NOMO-1 treated with DMSO at 0.1 percent for 48 hours (cell line): ENCODE measurements around the gene MGST2.

ENCODE experiments used
- DNase-seq: peaks from one replicate; lab custom pipeline; 2025; ENCODE audit not compliant: unreplicated experiment; lab: John Stamatoyannopoulos, UW

The MGST2 gene

DNA sequence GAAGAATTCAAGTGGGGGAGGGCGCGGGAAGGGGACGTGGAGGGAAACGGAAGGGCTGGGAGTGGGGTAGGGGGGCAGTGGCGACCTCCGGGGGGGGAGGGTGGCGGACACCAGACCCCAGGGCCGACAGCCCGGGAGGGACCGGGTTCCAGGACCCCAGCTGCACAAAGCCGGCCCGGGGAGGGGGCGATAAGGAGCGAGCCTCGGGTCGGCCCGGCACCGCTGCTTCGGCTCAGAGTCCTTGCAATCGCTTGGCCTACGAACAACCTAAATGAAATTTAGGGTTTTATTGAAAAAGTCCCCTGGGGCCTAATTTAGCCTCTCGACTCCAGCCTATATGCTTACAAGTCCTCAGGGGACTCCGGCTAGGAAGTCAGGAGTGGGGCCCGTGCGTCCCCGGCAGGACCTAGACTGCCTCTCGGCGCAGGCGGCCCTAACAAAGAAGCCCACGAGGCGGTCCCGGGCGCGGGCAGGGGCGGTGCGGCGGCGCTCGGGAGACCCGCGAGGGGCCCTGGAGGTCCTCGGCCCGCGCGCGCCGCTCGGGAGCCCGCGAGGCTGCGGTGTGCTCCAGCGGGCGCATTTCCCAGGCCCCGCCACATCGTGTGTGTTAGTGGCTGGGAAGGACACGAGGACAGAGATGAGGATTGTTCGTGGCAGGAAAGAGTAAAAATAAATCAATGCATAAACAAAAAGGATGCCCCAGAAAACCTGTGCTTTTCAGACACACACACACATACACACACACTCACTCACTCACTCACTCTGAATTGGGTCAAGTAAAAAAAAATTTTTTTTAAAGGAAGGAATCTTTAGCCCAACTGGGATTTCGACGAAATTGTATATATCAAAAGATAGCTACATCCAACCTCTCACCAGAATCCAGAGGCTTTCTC, 70.0 kb downstream of the MGST2 start:
- DNase-seq, result no peak

DNA sequence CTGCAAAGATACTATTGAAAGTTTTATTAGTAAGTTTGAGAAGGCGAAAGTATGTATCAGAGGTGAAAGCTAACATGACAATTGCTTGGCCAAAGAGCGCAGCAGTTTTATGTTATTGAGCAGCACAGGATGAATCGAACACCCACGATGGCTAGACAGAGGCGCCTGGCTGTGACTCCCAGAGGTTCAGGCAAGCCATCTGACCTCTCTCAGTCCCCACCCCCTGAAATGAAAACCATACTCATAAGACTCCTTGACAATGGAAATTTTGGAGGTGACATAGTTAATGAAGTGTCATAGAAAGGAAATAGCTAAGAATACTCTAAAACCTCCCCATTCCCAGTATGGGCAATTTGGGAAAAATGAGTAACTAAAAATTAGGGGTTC, 70.6 kb downstream of the MGST2 start:
- DNase-seq, result no peak

DNA sequence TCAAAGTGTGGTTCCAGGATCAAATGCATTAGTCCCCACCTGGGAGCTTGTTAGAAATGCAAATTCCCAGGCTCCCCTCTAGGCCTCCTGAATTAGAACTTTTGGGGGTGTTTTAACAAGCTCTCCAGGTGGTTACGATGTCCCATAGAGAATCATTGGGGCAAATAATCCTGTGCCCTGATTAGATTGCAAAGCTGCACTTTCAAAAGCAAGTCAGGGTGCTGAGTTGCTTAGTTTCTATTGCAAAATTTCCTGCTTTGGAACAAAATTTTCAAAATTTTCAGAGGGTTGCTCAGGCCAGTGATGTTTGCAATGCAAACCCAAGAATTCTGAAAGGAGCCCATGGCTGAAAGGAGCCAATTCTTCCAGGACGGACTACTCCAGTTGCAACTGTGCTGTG, 71.0 kb downstream of the MGST2 start:
- DNase-seq, result no peak

DNA sequence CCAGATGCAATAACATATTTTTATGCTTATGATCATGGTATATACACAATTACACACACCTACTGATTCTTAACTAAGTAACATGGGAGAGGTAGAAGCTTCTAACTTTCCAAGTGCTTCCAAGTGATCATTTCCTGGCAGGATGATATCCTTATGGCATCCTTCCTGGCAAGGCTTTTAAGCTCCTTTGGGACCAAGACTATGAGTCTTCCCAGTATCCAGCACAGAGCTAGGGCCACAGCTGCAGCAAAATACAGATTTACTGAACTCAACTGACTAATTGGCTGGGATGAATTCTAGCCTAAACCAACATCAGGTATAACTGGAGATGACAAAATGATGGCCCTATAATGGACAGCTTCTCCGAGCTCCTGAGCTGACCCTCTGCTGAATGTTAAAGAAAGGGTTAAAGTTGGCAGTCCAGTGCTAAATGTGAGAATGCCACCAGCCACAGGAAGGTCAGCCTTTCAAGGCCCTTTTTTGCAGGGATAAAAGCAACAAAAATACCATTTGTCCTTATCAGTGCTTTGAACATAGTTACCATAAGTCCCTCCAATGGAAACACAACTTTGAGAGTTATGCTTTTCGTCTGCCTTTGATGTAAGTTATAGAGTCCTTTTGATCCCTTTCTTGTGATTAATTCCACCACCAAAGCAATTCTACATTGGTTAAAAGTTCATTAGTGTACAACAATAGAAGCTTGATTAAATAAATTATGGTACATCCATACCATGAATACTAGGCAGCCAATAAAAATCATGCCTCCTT, 73.4 kb downstream of the MGST2 start:
- DNase-seq, result no peak

DNA sequence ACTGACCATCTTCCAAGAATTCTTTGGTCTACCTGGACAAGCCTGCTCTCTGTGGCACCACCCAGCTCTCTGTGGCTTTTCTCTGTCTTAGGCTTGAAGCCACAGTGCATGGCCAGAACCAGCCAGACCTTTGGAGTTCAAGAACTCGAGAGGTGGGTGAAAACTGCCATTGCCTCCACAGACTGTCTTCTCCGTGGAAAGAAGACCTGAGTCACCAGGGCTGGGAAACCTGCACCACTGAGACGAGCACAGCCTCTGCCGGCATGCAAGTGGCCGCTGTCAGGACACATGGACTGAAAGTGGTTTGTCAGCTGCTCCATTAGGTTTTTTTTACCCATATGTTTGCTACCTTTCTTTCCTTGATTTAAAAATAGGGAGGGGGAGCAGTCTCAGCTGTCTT, 74.5 kb downstream of the MGST2 start:
- DNase-seq, result no peak

DNA sequence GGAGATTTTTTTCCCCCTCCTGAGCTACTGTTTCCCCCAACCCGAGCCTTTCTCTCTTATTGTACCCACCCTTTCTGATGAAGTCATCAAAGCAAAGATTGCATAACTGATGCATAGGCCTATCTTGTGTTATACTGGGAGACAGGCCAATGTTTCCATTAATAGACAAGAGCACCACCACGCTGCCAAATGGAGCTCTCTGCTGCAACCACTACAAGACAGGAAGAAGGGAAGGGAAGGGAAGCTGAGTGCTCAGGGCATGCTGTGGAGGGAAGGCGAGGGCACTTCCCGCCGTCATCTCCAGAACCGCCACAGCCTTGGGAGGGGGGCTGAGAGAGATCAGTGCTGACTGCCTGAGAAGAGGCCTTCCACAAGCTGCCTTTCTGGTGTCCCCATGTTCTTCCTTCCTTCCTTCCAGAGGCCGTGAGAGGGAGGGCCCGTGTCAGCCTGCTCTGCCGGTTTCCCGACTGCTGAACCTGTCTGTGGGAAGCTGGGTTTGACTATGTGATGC, 75.0 kb downstream of the MGST2 start:
- peak; percentile 71 for DNase-seq

DNA sequence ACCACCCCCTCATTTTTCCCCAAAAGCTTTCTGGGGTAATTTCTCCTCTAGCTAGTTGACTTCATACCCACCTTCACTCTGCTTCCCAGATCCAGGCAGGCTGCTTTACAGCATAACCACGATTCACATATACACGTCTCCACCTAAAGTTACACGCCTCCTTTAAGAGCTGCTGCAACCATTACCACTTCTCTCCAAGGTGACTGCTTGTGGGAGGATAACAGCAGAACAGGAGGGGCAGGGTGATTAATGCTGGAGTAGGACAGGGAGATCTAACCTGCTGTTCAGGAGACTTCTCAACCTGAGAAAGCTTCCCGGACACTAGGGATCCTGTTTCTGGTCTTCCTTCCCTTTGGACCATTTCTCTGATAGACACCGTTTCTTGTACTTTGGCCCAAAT, 77.4 kb downstream of the MGST2 start:
- no peak for DNase-seq

DNA sequence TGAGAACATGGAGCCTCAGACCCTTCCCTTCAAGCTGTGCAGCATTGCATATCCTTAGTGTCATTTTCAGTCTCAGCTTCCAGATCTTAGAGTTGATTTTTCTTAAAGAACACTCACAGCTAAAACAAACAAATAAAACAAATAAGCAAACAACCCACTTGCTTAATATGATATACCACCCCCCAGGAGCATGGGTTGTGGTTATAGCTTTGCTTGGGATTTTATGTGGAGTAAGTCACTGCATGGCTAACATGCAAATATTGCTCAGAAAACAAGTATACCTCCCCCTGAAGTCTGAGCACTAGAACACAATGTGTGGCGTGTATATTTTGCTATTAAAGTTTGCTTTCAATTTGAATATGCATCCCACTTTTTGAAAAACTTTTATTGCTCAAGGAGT, 78.6 kb downstream of the MGST2 start:
- DNase-seq, result no peak

DNA sequence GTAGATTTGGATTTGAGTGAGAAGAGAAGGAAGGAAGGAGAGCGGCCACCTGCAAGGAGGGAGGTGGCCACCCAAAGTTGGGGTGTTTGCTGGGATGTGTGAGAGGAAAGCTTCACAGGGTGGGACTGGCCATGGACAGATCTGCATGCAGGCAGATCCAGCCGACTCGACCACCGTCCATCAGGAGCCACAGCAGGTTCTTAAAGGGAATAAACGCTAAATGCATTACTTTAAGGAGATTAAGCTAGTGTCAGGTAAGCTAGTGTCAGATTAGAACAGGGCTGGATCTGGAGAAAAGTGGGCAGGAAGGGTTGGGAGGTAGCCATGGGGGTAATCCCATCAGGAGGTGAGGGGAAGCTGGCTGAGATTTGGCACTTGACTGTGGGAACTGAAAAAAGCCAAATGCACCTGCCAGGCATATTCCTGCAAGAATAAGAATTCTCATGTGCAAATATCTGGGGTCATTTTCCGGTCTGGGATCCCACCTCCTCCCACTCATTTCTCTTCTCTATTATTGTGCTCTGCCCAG, 79.6 kb downstream of the MGST2 start:
- no peak for DNase-seq

DNA sequence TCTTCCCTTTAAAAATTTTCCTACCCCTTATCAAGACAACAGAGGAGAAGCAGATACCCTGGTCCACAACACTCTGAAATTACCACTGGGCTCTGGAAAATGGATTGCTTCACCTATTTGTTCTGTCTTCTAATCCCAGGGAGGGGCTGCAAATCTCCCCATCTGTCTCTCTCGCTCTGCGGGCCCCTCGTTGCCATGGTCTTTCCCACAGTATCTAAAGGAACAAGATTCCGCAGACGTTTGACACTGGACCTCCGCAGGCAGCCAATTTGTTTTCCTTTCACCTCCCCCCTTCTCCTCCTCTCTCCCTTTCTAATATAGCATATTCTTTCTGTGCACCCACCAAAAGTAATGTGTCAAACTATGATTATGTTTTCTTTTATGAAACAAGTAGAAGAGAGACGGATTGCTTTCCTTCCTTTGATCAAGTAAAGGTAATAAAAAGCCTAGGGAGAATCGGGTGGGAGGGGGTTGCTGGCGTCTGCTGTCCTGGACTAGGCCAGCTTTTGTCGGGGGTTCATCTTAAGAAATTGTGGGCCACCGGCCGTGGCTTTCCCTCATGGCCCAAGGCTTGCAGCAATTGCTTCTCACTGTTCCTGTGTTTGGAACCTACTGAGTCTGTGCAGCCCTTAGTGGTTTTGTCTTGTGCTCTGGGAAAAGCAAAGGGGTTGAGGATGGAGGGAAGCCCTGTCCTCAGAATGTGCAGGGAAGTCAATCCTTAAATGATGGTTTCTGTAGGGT, 81.0 kb downstream of the MGST2 start:
- no peak for DNase-seq

DNA sequence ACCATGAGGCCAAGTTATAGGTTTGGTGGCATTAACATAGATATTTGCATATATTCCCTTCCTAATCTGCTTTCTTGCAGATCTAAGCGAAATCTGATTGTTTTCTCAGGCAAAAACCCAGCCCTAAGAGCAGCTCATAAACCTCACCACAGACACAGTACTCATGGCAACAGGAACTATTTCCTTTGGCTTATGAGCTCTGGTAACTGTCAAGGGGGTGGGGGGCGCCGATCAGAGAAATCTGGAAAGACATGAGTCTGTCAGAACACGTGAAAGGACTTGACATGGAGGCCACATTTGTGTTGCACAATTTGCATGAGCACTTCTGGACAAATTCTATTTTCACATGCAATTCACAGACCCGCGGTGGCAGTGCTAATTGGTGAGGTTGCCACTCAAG, 83.7 kb downstream of the MGST2 start:
- DNase-seq, result no peak

DNA sequence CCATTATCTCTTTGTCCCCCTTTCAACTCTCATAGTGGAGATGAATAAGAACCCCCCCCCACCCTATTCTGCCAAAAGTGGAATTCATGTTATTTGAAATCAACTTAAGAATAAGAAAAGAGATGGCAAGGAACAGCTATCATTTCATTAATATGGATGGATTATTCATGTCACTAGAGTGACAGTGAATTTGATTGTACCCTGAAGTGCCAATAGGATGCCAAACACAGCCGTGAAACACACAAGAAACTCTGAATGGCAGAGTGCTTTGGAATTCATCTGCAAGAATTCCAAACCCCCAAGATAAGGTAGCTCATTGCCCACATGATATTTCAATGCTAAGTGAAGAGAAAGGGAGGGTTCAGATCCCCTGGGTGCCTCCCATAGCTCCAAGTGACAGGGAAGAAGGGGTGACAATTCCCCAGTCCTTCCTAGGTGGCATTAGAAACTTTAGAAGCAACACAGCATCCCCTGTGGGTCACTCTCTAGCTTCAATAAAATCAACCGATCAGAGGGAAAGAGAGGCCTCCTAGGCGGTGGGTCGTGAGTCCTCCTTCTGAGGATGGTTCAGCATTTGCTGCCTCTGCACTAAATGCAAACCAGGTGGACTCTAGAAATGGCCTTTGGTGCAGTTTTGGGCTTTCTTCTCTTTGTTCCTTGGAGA, 84.3 kb downstream of the MGST2 start:
- DNase-seq, result no peak

DNA sequence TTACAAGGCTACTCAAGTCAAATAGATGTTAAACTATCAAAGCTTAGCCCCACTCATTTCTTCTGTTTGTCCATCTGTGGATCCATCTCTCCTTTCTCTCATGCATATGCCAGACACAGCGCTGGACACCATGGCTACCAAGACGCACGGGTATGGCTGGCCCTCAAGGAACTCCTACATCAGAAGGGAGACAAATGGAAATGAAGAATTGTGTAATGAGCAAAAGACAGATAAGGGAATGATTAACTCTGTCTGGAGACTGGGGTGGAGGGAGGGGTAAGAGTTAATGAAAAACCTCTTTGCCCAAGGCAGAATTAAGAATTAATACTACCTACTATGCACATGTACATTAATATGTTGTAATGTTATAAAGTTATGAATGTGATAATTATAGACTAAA, 88.1 kb downstream of the MGST2 start:
- DNase-seq, result no peak
